NCI-H748 treated with DMSO at 0.1 percent for 48 hours (cell line): ENCODE results near the gene THOC3.
"Not testable (repeated sequence)": the region's sequence is repeated elsewhere in the genome, so short reads cannot be mapped to it uniquely, and the experiment has no call there.

Experiments used
- DNase-seq: peaks from one replicate; lab custom pipeline; 2025; lab: John Stamatoyannopoulos, UW

THOC3 gene

GRCh38 chr5:175940632-175941031, 27.5 kb downstream of the THOC3 start:
- not testable (repeated sequence) for DNase-seq

DNA sequence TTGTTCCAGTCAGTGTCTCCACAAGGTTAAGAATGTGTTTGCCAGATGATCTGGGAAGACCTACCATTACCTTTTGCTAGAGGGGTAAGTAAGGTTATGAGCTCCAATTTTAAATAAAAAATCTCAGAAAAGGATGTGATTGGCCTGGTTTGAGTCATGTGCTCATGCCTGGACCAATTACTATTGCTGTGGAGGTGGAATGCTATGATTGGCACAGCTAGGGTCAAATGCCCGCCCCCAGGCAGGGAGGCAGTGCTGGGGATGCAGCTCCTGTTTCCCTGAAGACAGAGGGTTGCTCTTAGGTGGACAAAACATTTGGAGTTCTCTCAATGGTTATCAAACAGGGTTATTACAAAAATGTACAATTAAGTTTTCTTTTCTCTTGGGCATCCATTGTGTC, 29.6 kb downstream of the THOC3 start:
- not testable (repeated sequence) for DNase-seq

DNA sequence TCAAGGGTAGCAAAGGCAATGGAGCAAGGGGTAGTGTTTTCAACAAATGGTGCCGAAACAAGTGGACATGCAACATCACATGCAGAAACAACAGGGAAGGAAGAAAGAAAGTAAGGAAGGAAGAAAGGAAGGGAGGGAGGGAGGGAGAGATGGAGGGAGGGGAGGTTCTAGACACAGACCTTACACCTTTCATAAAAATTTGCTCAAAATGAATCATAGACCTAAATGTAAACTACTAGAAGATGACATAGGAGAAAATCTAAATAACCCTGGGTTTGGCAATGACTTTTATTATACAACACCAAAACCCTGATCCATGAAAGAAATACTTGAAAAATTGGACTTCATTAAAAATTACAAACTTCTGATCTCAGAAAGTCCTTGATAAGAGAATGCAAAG, 39.4 kb downstream of the THOC3 start:
- not testable (repeated sequence) for DNase-seq

- DNase-seq: not testable (repeated sequence)
These were observed 43.0 kb downstream of the THOC3 start for GRCh38 chr5:175925106-175925505.

- DNase-seq: no peak
These were observed 45.8 kb downstream of the THOC3 start for GRCh38 chr5:175922192-175922885.

GRCh38 chr5:175921061-175921730, 46.9 kb downstream of the THOC3 start:
- no peak for DNase-seq

DNA sequence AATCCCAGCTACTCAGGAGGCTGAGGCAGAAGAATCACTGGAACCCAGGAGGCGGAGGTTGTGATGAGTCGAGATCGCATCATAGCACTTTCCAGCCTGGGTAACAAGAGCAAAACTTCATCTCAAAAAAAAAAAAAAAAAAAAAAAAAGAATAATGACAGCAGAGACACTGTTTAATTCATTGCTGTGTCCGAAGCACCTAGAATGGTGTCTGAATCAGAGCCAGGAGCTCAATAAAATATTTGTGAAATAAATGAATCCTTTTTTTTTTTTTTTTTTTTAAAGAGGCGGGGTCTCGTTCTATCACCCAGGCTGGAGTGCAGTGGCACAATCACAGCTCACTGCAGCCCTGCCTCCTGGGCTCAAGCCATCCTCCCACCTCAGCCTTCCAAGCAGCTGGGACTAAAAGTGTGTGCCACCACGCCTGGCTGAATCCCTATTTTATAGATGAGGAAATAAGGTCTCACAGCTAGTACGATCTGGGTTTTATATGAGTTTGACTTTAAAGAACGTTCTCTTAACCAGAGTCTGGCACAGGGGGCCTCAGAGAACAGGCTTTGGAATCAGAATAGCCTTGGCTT, 47.8 kb downstream of the THOC3 start:
- no peak for DNase-seq

GRCh38 chr5:175915066-175916037, 52.8 kb downstream of the THOC3 start:
- DNase-seq: not testable (repeated sequence)

- not testable (repeated sequence) for DNase-seq
These were observed 54.1 kb downstream of the THOC3 start for GRCh38 chr5:175913835-175914672.

- DNase-seq: not testable (repeated sequence)
These were observed 58.0 kb downstream of the THOC3 start for GRCh38 chr5:175910072-175910471.
